ENCODE results near the gene OSBPL9.
"Not testable (repeated sequence)": the region's sequence is repeated elsewhere in the genome, so short reads cannot be mapped to it uniquely, and the experiment has no call there.

OSBPL9 gene

DNA sequence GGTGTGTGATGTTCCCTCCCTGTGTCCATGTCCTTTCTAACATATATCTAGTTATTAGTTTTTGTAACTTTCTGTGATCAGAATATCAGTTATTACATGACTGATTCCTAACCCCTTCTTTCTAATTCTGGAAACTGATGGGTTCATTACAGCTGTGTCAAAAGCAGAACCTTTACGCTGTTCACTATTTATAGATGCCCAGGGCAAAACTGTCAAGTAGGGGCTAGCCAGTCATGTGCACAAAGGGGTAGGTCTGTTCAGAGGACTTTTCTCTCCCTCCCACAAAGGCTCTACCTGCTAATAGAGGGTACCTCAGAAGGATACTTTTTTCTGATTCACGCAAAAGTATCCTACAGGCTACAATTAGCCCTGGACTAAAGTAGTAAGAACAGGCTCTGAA lies 182.5 kb downstream of the OSBPL9 start:
- DNase-seq, result no peak

DNA sequence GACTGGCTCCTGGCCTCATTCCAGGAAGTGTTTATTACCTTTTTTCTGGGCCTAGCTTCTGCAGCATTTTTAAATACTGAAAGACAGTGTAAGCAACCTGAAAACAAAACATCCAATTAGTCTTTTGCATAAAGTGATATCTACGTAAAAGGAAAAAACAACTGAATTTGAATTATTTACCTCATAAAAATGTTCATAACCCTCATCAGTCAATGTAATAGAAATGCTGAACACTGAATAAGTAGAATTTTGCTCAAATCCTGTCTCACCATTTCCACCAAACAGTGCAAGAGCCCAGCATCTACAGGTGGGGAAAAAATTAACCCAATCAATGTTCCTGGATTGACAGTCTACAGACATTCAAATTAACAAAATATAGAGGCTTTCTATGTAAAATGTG lies 197.6 kb downstream of the OSBPL9 start:
- no peak for DNase-seq

DNA sequence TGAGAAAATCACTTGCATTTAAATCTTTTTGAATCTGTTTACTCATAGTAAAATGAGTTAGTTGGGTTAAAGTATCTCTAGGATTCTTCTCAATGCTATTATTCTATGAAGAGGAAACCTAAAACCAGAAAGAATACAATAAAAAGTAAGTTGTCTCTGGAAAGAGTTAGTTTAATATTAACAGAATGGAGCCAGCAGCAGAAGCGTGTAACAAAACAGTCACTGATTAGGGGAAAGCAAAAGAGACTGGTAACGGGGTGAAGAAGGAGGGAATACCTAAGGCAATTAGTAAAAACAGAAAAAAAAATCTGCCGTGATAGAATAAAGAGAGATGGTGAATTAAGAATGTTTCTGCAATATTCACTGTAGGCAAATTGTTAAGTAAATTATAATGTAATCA lies 201.6 kb downstream of the OSBPL9 start:
- no peak for DNase-seq

DNA sequence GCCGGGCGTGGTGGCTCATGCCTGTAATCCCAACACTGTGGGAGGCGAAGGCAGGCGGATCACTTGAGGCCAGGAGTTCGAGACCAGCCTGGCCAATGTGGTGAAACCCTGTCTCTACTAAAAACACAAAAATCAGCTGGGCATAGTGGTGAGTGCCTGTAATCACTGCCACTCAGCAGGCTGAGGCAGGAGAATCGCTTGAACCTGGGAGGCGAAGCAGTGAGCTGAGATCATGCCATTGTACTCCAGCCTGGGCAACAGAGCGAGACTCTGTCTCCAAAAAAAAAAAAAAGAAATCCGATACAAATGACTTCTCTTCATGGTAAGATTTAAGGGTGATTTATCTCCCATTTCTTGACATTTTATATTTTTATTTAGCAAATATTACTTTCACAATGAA lies 202.1 kb downstream of the OSBPL9 start:
- DNase-seq, result not testable (repeated sequence)

DNA sequence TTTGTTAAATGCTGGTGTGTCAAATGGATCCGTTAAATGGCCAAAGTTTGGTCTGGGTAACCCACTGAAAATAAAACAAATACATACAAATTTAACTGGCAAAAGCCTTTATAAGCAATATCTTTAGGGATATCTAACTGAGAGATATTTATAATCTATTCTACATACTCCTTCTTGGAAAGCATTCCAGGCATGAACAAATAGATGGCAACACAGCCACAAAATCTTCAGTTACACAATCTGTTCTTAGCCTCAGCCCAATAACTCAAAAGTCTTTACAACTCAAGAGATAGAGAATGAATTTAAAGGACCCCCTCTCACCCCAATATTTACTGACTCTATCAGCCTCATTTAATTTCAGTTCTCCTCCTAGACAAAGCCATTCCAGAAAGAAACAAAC lies 202.9 kb downstream of the OSBPL9 start:
- DNase-seq, result peak; percentile 2

DNA sequence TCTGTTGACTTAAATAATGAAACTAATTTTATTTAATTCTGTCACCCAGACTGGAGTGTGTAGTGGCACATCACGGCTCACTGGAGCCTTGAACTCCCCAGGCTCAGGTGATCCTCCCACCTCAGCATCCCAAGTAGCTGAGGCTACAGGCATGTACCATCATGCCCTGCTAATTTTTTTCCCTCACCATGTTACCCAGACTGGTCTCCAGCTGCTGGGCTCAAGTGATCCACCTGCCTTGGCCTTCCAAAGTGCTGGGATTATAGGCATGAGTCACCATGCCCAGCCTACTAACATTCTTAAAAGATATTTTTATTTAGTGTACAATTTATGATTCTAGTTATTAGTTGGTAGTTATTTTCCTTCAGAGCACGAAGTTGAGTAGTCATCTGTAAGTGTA lies 212.2 kb downstream of the OSBPL9 start:
- no peak for DNase-seq

DNA sequence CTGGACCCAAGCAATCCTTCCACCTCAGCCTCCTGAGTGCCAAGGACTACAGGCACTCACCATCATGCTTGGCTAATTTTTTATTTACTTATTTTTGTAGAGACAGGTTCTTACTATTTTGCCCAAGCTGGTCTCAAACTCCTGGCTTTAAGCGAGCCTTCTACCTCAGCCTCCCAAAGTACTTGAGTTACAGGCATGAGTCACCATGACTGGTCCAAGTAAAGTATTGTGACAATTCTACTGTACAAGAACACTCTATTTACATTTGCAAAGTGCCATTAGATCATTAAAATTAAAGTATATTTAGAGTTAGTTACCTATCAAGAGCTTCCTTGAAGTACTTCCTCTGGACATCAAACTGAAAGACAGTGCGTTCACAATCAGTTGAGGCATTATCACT lies 216.8 kb downstream of the OSBPL9 start:
- DNase-seq, result peak; percentile 6

DNA sequence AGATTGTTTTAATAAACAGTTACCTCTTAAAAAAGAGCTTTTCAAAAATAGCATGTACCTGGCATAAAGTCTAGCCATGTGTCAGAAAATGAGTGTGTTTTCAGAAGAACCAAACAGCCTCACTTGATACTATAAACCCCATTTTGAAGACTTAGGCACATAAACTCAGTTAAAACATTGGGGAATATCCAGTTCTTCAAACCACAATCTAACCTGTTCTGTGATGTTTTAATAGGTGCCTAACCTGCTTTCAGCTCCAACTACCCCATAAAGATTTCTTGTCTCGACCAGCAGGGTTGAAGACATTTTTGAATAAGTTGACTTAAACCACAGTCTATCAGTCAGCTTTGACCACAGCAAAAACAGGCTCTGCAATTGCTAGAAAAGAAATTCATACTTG lies 220.4 kb downstream of the OSBPL9 start:
- DNase-seq, result no peak

All from fibroblast of skin of abdomen (primary cell).